Measurements from ENCODE around the gene ARHGAP22.
A peak's percentile ranks its signal among the peaks of the same experiment; 100 is the strongest.

Gene ARHGAP22

GRCh38 chr10:48496831-48497779 lies 107.8 kb downstream of the ARHGAP22 start:
- DNase-seq (ENCODE audit: low spot score) = peak; percentile 55

- no peak for DNase-seq (ENCODE audit: low spot score)
Observed at GRCh38 chr10:48496105-48496830, 108.6 kb downstream of the ARHGAP22 start.

- no peak for DNase-seq (ENCODE audit: low spot score)
Observed at GRCh38 chr10:48495282-48496045, 109.4 kb downstream of the ARHGAP22 start.

GRCh38 chr10:48494611-48495010 lies 110.3 kb downstream of the ARHGAP22 start:
- DNase-seq (ENCODE audit: low spot score) = no peak

GRCh38 chr10:48494073-48494472 lies 110.8 kb downstream of the ARHGAP22 start:
- DNase-seq (ENCODE audit: low spot score) = peak; percentile 54

- DNase-seq (ENCODE audit: low spot score) = no peak
Observed at GRCh38 chr10:48493083-48493871, 111.6 kb downstream of the ARHGAP22 start.

GRCh38 chr10:48492201-48492600 lies 112.7 kb downstream of the ARHGAP22 start:
- DNase-seq (ENCODE audit: low spot score) = no peak

GRCh38 chr10:48491392-48492139 lies 113.3 kb downstream of the ARHGAP22 start:
- no peak for DNase-seq (ENCODE audit: low spot score)

GRCh38 chr10:48490946-48491345 lies 113.9 kb downstream of the ARHGAP22 start:
- DNase-seq (ENCODE audit: low spot score) = no peak

- DNase-seq (ENCODE audit: low spot score) = no peak
Observed at GRCh38 chr10:48490571-48490940, 114.3 kb downstream of the ARHGAP22 start.

GRCh38 chr10:48489099-48489498 lies 115.8 kb downstream of the ARHGAP22 start:
- no peak for DNase-seq (ENCODE audit: low spot score)

- DNase-seq (ENCODE audit: low spot score) = no peak
Observed at GRCh38 chr10:48487244-48487643, 117.6 kb downstream of the ARHGAP22 start.

GRCh38 chr10:48485711-48486110 lies 119.2 kb downstream of the ARHGAP22 start:
- DNase-seq (ENCODE audit: low spot score) = no peak

- no peak for DNase-seq (ENCODE audit: low spot score)
Observed at GRCh38 chr10:48484911-48485310, 120.0 kb downstream of the ARHGAP22 start.

- no peak for DNase-seq (ENCODE audit: low spot score)
Observed at GRCh38 chr10:48482207-48482606, 122.7 kb downstream of the ARHGAP22 start.

- DNase-seq (ENCODE audit: low spot score) = no peak
Observed at GRCh38 chr10:48481385-48481784, 123.5 kb downstream of the ARHGAP22 start.

GRCh38 chr10:48480397-48481374 lies 124.2 kb downstream of the ARHGAP22 start:
- no peak for DNase-seq (ENCODE audit: low spot score)

GRCh38 chr10:48478980-48479811 lies 125.7 kb downstream of the ARHGAP22 start:
- no peak for DNase-seq (ENCODE audit: low spot score)

- DNase-seq (ENCODE audit: low spot score) = no peak
Observed at GRCh38 chr10:48478469-48478868, 126.4 kb downstream of the ARHGAP22 start.

All from kidney tubule cell (primary cell).